Measurements from ENCODE around the gene ARSB. TPM values are rescaled to one million over a fixed set of nuclear protein-coding genes. Genes with fewer than 3 reads are reported as not detected.

The ARSB gene
- total and polyA plus RNA-seq, 10 of the 15 experiments (the other 5 are each of a cell fraction or from before 2014, with no cell fraction given) = 1.2 to 8.2 (median 6.1) TPM

DNA sequence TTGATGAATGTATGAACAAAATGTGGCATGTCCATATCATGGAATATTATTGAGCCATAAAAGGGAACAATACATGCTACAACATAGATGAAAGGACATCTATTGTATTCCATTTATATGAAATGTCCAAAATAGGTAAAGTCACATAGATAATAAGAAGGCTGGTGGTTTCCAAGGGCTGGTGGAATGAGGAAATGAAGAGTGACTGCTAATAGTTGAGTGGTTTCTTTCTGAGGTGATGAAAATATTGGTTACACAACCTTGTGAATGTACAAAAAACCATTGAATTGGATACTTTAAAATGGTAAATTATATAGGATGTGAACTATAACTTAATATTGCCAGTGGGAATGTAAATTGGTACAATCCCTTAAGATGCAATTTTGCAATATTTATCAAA, 5.2 kb downstream of the ARSB start:
- Histone ChIP-seq H3K9ac (ENCODE audit: control insufficient read depth, insufficient read depth, low read length) (no peak overlapping the region), H3K79me2 (ENCODE audit: control insufficient read depth, insufficient read depth, low read length) (peaks cover 15% of the 10 kb centered on the region), H3K4me3 (no peak overlapping the region), H3K27me3 (replicated peaks in 1 of 2; ENCODE audit: control insufficient read depth in 2 of 2, insufficient read depth in 2 of 2, low read length in 1 of 2) (no peaks in the 10 kb centered on the region), H3K4me1 (ENCODE audit: control insufficient read depth, insufficient read depth, low read length) (peaks cover 21% of the 10 kb centered on the region), H3K4me2 (ENCODE audit: control insufficient read depth, insufficient read depth) (0 out of 2 replicates have a peak overlapping the region, but pooled peaks have one; percentile 22), H3K27ac (ENCODE audit: control insufficient read depth, insufficient read depth) (peak overlapping the region; percentile 45), H4K20me1 (ENCODE audit: control insufficient read depth, insufficient read depth) (no peaks in the 10 kb centered on the region), H2AFZ (ENCODE audit: control insufficient read depth, low read depth, low read length) (no peak overlapping the region), H3K9me3 (replicated peaks; ENCODE audit: control insufficient read depth, insufficient read depth, low read length) (no peaks in the 10 kb centered on the region; the same call in 2 of the 3 replicates), H3K36me3 (ENCODE audit: control insufficient read depth in 2 of 2, insufficient read depth in 2 of 2, low read length in 1 of 2) (no peaks in the 10 kb centered on the region)
- no peak for FAIRE-seq
- POLR2A ChIA-PET = interaction anchor here (0.7 kb wide), 1 partner anchor 412 kb away, joined by 3 read pairs; no protein-coding TSS in a partner anchor
- CTCF ChIA-PET = interaction anchor here (0.6 to 2.5 kb wide), 7 partner anchors 13 to 447 kb away, joined by 3 to 60 read pairs (median 4); no protein-coding TSS in a partner anchor
- BruUV-seq (replicated peaks) = no TSS peak
- in situ Hi-C loops (cut with MboI) (no loop called here), intact Hi-C loops (cut with micrococcal nuclease; ENCODE audit: unreplicated experiment) (loop anchor here (5.0 to 10.0 kb wide), 3 partner anchors 42 to 335 kb away; partner anchors contain the start of gene LHFPL2)
- no peak for DNase-seq (ENCODE audit: low read depth, low spot score)
- peak; percentile 42 for ATAC-seq
- RAD21 ChIA-PET (ENCODE audit: unreplicated experiment) = interaction anchor here (0.9 to 2.0 kb wide), 4 partner anchors 40 to 153 kb away, joined by 3 to 21 read pairs (median 10); no protein-coding TSS in a partner anchor
- SMC1A ChIA-PET (ENCODE audit: uncharacterized antibody, unreplicated experiment) = interaction anchor here (0.7 to 1.1 kb wide), 5 partner anchors 41 to 153 kb away, joined by 3 to 14 read pairs (median 3); no protein-coding TSS in a partner anchor
- TF ChIP-seq PKNOX1 (IDR thresholded peaks at IDR 0.05) (peak; percentile 21; the same call in 1 of the 2 replicates), SMAD1 (IDR thresholded peaks at IDR 0.05; ENCODE audit: low read depth, partially characterized antibody) (no peak), SMC3 (IDR thresholded peaks at IDR 0.05; ENCODE audit: borderline replicate concordance, low read length) (no peak), DPF2 (IDR thresholded peaks at IDR 0.05) (no peak), ESRRA (IDR thresholded peaks at IDR 0.05; ENCODE audit: low read length) (no peak), ATF7 (IDR thresholded peaks at IDR 0.05; ENCODE audit: low read depth) (peak; percentile 24; the same call in 1 of the 2 replicates), CREM (IDR thresholded peaks at IDR 0.05; ENCODE audit: low read depth) (no peak), MEF2B (IDR thresholded peaks at IDR 0.05; ENCODE audit: partially characterized antibody, poor library complexity, severe bottlenecking) (no peak), PAX5 (IDR thresholded peaks at IDR 0.05; ENCODE audit: borderline replicate concordance, low read depth, low read length) (no peak), ZBTB4 (CRISPR knock-in tag; IDR thresholded peaks at IDR 0.05) (no peak), ATF2 (IDR thresholded peaks at IDR 0.05; ENCODE audit: low read length) (0 out of 2 replicates have a peak, but pooled peaks have one; percentile 16), EP300 (IDR thresholded peaks at IDR 0.05; ENCODE audit: borderline replicate concordance in 1 of 2, control insufficient read depth in 1 of 2, low read depth in 2 of 2, low read length in 2 of 2) (0 out of 4 replicates have a peak, but pooled peaks of 1 of the 2 experiments have one; percentile 14), NFIC (IDR thresholded peaks at IDR 0.05; ENCODE audit: low read depth, low read length) (0 out of 2 replicates have a peak, but pooled peaks have one; percentile 29)
- TF ChIP-seq, protein P1, sequence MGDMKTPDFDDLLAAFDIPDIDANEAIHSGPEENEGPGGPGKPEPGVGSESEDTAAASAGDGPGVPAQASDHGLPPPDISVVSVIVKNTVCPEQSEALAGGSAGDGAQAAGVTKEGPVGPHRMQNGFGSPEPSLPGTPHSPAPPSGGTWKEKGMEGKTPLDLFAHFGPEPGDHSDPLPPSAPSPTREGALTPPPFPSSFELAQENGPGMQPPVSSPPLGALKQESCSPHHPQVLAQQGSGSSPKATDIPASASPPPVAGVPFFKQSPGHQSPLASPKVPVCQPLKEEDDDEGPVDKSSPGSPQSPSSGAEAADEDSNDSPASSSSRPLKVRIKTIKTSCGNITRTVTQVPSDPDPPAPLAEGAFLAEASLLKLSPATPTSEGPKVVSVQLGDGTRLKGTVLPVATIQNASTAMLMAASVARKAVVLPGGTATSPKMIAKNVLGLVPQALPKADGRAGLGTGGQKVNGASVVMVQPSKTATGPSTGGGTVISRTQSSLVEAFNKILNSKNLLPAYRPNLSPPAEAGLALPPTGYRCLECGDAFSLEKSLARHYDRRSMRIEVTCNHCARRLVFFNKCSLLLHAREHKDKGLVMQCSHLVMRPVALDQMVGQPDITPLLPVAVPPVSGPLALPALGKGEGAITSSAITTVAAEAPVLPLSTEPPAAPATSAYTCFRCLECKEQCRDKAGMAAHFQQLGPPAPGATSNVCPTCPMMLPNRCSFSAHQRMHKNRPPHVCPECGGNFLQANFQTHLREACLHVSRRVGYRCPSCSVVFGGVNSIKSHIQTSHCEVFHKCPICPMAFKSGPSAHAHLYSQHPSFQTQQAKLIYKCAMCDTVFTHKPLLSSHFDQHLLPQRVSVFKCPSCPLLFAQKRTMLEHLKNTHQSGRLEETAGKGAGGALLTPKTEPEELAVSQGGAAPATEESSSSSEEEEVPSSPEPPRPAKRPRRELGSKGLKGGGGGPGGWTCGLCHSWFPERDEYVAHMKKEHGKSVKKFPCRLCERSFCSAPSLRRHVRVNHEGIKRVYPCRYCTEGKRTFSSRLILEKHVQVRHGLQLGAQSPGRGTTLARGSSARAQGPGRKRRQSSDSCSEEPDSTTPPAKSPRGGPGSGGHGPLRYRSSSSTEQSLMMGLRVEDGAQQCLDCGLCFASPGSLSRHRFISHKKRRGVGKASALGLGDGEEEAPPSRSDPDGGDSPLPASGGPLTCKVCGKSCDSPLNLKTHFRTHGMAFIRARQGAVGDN (IDR thresholded peaks at IDR 0.05) = no peak

Data from GM12878 (cell line).